Retina (tissue), 1 donor: ENCODE data around the gene SMTNL2.
A peak's percentile ranks its signal among the peaks of the same experiment; 100 is the strongest.
"Not testable (repeated sequence)": the region's sequence is repeated elsewhere in the genome, so short reads cannot be mapped to it uniquely, and the experiment has no call there.

Experiments
- DNase-seq: peaks from one replicate; pipeline ENCODE4 v3.0.0-alpha.2; 2016

The SMTNL2 gene

DNA sequence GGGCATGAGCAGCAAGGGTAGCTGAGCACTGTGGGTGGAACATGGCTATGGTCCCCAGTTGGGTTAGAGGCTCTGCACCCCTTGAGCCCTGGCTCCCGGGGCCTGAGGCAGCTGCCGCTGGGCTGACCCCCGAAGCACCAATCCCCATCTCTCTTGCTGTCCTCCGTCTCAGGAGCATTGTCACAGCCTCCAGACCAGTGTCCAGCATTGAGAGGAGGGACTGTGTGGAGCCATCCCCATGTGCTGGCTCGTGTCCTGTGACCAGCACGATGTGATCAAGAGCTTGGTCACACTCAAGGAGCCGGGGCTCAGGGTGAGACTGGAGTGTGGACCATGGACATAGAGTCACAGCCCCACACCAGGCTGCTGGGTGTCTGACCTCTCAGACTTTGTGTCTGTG is 2.9 kb downstream of the SMTNL2 start:
- no peak for DNase-seq

DNA sequence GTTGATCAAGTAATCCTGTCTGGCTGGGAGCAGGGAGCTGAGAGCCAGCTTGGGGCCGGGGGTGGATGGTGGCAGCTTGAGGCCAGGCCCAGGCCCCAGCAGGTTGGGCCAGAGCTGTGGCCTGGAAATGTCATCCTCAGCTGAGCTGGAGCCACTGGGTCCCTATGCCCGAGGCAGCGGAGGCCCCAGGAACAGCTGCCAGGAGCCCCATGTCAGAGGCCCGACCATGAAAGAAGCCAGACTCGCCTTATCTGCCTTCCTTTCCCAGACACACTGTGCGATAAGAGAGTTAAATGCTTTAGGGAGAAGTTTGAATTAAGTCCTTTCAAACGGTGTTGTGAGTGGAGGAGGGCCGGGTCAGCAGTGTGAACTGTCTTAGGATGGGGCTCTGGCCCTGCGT is 3.5 kb downstream of the SMTNL2 start:
- DNase-seq = no peak

DNA sequence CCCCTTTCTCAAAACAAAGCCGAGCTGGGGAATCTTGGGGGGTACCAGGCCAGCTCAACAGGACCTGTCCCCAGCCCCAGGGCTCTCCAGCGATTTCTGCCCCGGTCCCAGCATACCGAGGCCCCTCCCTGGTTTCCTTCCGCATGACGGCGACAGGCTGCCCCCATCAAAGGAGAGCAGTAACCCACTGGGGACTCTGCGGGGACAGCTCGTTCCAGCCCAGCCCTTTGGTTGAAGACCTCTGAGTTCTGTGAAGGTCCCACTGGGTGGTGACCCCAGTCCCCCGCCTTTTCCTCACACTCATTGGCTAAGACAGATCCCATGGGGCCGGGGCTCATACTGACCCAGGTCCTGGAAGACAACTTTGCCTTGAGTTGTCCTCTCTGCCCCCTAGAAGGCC is 4.1 kb downstream of the SMTNL2 start:
- no peak for DNase-seq

DNA sequence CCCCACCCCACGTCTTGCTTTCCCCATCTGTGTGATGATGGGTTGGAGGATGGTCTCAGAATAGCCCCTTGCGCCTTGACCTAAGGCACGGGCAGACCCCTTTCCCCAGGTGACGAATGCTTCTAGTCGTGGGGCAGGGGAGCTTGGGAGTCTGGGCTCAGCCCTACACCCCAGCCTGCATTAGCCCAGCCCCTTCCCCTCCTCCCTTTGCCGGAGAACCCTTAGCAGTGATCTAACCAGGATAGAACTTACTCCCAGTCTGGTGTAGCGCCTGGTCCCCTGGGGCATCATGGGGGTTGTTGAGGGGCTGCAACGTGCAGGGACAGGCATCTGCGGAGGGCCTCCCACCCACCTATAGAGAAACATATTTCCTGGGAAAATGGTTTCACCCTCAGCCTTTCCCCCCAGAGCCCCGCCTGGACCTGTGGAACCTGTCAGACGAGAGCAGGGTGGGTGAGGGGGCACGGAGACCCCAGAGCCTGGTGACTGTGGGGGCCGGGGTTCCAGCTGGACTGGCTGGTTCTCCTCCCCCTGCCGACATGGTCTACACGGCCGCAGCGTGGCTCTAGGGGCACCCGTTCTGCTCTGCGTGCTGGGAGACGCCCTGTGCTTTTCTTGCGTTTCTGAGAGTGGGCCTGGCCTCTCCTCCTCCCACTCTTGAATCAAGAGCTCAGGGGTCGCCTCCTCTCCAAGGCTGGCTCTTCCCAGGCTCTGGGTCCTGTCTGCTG is 4.7 kb downstream of the SMTNL2 start:
- no peak for DNase-seq

DNA sequence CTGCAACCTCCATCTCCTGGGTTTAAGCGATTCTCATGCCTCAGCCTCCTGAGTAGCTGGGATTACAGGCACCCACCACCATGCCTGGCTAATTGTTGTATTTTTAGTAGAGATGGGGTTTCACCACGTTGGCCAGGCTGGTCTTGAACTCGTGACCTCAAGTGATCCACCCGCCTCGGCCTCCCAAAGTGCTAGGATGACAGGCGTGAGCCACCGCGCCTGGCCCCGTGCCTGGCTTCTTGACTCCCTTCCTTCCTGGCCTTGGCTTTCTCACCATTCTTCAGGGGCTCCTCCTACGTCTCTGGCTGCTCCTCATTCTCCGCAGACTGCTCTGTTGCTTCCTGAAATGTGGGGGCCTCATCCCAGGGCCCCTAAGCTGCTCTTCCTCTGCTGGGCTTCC is 5.7 kb downstream of the SMTNL2 start:
- DNase-seq = not testable (repeated sequence)

DNA sequence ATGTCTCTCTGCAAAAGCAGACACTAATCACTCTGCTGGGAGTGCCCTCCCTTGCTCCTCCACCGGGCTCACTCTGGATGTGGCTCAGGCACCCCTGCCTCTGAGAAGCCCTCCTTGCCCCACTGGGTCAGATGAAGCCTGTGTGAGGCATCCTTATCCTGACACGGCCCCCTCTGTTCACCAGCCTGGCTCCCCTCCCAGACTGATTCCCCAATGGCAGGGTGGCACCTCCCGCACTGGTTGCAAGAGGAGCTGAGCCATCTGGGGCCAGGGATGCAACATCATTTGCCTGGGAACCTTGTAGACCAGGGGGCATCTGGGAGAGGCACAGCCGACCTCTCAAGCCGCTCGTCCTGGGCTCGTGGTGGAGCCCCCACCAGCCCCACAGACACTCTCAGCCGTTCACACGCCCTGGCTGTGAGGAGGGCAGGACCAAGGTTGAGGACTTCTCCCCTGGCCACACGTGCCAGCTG is 6.7 kb downstream of the SMTNL2 start:
- DNase-seq = no peak

DNA sequence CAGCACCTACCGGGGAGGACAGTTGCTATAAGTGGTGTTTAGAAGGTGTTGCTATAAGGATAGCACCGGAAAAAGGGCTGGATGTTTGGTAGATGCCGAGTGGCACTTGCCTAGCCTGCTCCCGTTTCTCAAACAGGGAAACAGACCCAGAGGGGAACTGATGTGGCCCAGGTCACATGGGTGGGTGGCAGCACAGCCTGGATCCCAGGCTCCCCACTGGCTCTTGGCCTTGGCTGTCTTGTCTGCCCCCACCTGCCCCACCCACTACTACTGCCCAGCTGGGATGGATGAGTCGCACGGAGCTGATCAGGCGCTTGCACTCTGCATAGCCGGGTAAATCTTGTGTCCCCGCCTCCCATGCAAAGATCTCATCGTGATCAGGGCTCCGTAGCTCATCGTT is 7.2 kb downstream of the SMTNL2 start:
- no peak for DNase-seq

DNA sequence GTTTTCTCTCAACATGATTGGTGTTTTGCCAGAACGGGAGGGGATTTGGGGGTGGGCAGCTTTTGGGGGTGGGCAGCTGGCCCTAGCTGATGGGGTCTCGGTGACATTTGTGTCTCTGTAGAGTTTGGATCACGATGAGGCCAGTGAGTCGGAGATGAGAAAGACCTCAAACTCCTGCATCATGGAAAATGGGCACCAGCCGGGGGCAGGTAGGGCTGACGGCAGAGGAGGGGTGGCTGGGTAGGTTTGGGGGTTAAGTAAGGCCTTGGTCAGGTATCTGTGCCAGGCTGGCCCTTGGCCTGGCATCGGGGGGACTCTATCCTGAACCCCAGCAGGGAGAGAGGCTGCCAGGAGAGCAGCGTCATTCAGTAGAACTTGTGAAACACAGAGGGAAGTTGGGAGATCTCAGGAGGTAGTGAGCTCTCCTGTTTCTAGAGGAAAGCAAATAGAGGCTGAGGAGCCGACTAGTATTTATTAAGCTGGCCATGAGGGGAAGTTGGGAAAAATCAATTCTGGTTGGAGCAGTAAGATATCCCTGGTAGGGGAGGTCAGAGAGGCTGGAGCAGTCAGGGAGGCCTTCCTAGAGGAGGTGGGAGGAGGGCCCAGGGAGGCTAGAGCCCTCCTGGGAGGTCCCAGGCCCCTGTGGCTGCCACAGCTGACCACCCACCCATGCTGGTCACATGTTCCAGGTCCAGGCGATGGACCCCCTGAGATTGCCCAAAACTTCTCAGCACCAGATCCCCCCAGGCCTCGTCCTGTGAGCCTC is 8.1 kb downstream of the SMTNL2 start:
- no peak for DNase-seq

DNA sequence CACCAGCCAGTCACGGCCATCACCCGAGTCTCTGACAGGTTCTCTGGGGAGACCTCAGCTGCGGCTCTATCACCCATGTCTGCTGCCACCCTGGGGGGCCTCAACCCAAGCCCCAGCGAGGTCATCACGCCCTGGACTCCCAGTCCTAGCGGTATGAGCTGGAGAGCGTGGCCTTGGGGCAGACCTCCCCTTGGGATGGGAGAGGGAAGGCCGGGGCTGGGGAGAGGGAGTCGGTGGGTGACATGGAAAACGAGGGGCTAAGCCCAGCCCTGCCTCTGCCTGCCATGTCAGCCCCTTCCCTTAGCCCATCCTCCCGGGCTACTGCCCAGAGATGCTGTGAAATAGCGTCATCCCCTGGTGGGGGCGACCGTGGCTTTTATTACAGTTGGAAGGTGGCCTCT is 8.7 kb downstream of the SMTNL2 start:
- no peak for DNase-seq

DNA sequence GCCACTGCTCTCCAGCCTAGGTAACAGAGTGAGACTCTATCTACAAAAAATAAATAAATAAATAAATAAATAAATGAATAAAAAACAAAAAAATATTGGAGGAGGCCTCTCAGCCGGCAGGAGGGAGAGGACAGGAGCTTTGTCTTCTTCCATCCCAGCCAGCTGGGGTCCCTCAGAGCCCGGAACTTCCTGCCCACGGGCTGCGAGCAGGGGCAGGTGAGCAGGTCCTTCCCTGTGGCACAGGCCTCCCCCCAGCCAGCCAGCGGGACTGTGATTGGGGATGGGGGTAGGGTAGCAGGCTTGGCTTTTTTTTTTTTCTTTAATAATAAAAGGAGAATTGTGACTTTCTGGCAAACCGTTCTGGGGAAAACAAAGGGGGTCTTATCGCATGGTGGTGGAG is 10.1 kb downstream of the SMTNL2 start:
- DNase-seq = no peak

DNA sequence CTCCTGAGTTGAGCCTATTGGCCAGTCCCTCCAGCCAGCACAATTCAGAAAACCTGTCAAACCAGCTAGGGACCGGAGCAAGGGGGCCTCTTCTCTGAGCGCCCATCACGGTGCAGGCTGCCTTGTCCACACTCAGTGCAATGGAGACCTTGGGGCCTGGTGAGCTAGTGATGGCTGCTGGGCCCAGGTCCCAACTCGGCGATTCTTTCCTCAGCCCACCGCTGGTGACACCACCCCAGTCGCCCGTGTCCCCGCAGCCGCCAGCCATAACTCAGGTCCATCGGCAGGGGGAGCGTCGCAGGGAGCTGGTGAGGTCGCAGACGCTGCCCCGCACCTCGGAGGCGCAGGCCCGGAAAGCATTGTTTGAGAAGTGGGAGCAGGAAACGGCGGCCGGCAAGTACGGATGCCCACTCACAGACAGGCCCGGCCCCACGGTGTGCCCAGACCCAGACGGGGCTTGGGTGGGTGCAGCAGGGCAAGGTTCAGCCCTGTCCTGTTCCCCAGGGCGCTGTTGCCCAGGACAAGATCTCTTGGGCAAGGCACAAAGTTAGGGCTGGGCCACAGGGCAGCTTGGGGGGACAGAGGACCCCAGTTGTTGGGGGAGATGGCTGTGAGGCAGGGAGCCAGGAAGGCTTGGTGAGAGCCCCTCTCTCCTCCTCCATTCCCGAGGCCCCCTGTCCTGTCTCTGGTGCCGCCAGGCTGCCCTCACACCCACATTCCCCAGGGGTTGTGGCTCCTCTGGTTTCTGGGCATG is 10.8 kb downstream of the SMTNL2 start:
- peak; percentile 80 for DNase-seq

DNA sequence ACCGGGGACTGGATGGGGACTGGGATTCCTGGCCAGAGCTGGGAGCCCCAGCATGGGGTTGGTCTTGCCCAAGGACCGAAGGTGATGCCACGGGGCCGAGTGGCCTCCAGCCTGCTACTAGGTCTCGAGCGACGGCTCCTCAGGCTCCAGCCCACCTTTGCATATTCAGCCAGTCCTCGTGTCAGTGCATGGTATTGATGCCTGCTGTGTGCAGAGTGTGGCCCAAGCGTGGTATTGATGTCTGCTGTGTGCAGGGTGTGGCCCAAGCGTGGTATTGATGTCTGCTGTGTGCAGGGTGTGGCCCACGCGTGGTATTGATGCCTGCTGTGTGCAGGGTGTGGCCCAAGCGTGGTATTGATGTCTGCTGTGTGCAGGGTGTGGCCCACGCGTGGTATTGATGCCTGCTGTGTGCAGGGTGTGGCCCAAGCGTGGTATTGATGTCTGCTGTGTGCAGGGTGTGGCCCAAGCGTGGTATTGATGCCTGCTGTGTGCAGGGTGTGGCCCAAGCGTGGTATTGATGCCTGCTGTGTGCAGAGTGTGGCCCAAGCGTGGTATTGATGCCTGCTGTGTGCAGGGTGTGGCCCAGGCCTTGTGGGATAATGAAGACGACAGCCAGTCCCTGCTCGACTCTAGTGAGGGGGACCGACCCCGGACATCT is 11.5 kb downstream of the SMTNL2 start:
- not testable (repeated sequence) for DNase-seq

DNA sequence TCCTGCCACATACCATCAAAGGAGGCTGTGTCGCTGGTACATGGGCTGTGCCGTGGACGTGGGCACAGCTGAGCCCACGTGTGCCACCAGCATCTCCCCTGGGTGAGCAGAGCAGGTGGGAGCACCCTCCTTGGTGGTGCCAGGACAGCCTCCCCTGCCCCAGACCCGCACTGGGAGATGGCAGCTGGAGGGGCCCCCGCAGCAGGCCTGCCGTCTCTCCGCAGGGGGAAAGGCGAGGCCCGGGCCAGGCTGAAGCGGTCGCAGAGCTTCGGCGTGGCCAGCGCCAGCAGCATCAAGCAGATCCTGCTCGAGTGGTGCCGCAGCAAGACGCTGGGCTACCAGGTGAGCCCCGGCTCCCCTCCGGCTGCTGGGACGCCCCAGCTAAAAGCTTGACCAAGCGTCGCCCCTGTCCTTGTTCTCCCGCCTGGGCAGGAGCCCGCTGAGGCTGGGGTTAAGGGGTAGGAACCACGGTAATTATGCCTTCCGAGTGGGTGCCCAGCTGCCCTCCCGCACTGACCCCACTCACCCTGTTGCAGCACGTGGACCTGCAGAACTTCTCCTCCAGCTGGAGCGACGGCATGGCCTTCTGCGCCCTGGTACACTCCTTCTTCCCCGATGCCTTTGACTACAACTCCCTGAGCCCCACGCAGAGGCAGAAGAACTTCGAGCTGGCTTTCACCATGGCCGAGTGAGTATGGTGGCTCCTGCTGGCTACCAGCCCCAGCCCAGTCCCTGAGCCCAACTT is 12.5 kb downstream of the SMTNL2 start:
- DNase-seq = no peak

DNA sequence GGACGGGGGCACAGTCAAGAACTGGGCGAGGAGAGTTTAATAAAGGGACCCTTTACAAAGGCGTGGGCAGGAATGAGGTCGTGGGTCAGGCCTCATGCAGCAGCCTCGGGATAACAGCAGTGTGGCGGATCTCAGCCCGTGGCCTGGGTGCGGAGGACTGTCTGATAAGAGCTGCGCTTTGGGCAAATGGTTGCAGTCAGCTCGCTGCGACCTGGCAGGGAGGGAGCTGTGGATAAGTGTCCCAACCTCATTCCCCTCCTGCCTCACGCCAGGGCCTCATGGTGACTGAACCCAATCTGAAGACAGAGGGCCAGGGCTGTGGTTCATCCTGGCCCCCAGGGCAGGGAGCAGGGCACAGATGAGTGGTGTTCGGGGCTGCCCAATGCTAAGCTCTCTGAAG is 13.6 kb downstream of the SMTNL2 start:
- no peak for DNase-seq

DNA sequence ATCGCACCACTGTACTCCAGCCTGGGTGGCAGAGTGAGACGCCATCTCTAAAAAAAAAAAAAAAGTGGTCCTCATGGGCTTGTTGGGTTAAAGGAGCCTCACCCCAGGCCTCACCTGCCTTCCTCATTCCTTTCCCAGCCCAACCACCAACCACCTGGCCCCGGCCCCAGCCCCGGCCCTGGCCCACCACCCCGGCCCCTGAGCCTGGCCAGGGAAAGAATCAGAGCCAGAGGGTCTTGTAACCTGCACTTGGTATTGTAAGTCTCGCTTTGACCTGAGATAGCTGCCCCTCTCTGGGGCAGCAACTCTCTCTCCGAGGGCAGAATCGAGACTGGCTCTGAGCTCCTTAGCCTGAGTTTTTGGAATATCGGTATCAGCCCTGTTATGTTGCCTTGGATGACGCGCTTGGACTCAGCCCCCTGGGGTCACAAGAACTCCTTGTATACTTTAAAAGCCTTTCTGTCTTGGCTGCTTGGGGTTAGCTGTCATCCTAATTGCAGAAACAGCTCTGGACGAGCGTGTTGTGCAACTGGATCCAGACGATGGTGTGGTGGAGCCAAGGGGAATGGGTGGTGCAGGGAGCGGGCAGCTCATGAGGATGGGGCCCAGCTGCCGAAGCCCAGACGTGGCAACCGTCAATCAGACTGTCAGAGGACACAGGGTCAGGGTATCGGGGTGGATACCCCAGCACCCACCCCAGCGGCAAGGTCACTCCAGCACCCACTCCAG is 14.6 kb downstream of the SMTNL2 start:
- DNase-seq = peak; percentile 64

DNA sequence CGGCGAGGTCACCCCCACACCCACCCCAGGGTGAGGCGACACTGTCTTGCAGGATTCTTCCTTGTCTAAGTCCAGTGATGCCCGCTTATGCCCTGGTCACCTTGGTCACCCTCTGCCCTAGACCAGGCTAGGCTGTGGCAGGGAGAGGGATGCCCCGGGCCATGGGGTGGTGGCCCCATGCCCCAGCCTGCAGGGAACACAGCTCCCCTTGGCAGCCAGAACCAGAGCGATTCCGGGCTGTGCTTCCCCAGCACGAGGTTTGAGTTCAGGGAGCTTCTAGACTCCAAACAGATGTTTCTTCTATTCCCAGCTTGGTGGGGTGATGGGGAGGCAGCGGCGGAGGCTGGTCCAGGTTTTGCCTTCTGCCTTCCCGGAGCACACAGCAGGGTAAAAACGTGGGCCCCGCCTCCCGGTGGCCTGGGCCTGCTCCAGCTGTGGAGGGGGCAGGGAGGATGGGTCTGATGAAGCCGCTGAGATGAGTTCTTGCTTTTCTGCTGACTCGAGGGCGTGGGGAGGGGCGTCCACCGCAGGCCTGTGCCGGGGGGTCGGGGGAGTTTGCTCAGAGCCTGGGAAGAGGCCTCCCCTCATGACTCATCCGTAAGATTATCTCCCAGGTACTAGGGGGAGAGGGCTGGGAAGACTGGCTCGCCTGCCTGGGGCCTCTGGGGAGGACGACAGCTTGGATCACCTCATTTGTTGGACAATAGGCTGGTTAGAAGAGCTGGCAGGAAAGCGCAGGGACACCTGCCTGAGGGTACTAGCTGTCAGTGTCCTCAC is 15.4 kb downstream of the SMTNL2 start:
- peak; percentile 64 for DNase-seq

DNA sequence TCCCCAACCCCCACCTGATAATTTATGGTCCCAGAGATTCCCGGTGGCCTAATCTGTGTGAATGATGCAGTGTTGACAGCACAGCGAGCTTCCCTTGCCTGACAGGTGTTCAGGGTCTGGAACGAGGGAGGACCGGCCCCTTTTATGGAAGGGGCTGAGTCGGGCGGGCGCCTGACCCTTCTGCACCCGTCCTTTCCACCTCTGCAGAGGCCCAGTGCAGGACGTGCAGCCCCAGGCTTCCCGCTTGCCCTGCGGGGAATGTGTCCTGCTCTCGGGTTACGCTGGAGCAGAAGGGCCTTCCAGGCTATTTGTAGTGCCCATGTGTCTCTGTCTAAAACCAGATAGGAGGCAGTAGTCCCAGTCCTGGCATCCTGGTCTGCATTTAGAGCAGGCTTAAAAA is 16.2 kb downstream of the SMTNL2 start:
- peak; percentile 51 for DNase-seq

DNA sequence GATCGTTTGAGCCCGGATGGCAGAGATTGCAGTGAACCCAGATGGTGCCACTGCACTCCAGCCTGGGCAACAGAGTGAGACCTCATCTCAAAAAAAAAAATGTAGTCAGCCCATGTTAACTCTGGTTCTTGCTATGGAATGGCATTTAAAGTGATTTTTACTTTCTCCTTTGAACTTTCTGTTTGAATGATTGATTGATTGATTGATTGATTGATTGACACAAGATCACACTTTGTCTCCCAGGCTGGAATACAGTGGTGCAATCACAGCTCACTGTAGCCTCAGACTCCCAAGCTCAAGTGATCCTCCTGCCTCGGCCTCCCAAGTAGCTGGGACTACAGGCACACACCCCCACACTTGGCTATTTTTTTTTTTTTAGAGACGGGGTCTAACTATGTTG is 17.0 kb downstream of the SMTNL2 start:
- DNase-seq = no peak

DNA sequence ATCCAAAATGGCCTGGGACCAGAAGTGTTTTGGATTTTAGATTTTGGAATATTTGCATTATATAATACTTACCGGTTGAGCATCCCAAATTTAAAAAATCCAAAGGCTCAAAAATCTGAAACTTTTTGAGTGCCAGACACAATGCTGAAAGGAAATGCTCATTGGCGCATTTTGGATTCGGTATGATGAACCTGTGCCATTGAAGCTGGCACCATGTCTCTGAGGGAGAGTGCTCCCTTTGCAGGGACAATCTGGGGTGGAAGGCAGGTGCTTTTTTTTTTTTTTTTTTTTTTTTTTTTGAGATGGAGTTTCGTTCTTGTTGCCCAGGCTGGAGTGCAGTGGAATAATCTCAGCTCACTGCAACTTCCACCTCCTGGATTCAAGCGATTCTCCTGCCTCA is 17.7 kb downstream of the SMTNL2 start:
- no peak for DNase-seq

DNA sequence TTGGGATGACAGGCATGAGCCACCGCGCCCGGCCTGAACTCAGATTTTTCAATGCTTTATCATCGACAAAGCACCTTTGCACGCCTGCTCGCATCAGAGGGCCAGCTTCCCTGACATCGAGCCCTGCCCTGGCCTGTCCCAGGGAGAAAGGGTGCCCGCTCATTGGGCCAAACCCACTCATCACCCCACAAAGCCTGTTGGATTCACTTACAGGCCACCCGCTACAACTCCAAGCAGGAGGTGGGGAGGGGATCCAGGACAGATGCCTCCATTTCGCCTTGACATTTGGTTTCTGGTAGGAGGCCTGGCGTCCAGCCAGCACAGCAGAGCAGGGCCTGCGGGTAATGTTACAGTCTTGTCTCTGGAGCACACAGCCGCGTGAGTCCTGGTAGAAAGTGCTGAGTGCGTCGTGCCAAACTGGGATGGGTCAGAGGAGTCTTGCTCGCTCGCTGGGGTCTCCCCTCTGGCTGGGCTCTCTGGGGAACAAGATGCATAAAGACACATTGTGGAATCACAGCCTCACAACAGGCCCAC is 19.8 kb downstream of the SMTNL2 start:
- no peak for DNase-seq

DNA sequence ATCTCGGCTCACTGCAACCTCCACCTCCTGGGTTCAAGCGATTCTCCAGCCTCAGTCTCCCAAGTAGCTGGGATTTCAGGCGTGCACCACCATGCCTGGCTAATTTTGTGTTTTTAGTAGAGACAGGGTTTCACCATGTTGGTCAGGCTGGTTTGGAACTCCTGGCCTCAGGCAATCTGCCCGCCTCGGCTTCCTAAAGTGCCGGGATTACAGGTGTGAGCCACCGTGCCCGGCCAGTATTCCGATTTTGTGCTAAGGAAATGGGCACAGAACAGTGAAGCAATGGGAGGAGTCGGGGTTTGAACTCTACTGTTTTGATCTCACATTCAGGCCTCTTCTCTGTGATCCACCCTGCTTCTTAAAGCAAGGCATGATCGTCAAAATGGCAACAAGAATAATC is 20.4 kb downstream of the SMTNL2 start:
- DNase-seq = not testable (repeated sequence)
